IgD-negative memory B cell (primary cell): ENCODE data around the gene PPFIBP2. TPM values are rescaled to one million over a fixed set of nuclear protein-coding genes. Genes with fewer than 3 reads are reported as not detected.
"Not testable (repeated sequence)": the region's sequence is repeated elsewhere in the genome, so short reads cannot be mapped to it uniquely, and the experiment has no call there.

Source experiments
- H3K27ac Mint-ChIP-seq, 3 donors: one replicate each; pipeline ENCODE4 v1.8.0; 2020 to 2022; ENCODE audit warnings: mild to moderate bottlenecking in 3 of 3, mixed read lengths in 3 of 3, moderate library complexity in 1 of 3
- H3K27me3 Mint-ChIP-seq: one replicate; pipeline ENCODE4 v1.8.0; 2021; ENCODE audit warnings: mixed read lengths
- H3K36me3 Mint-ChIP-seq: one replicate; pipeline ENCODE4 v1.8.0; 2020; ENCODE audit warnings: mild to moderate bottlenecking, mixed read lengths
- H3K4me1 Mint-ChIP-seq, 3 donors: one replicate each; pipeline ENCODE4 v1.8.0; 2020 to 2022; ENCODE audit warnings: mixed read lengths in 3 of 3, mild to moderate bottlenecking in 1 of 3
- H3K4me3 Mint-ChIP-seq, 4 donors: one replicate each; pipeline ENCODE4 v1.8.0; 2020 to 2022; ENCODE audit warnings: mild to moderate bottlenecking in 4 of 4, mixed read lengths in 4 of 4, moderate library complexity in 3 of 4
- H3K9me3 Mint-ChIP-seq, 3 donors: one replicate each; pipeline ENCODE4 v1.8.0; 2020 to 2021; ENCODE audit warnings: mixed read lengths in 3 of 3, mild to moderate bottlenecking in 1 of 3
- polyA plus RNA-seq: library from polyadenylated mRNA; unstranded; fragments of 300-500 nt; fragmentation: Illumina TruSeq; gene quantifications from one replicate; pipeline ENCODE4 v1.2.3, GENCODE V29; 2021

Gene PPFIBP2
- polyA plus RNA-seq, 1 donor from 2014 or later: 29.1 TPM

- Mint-ChIP-seq H3K9me3 (no peaks in the 10 kb centered on the region), H3K4me1 (no peaks in the 10 kb centered on the region), H3K36me3 (peaks cover 8% of the 10 kb centered on the region), H3K27ac (peak overlapping the region in 2 of 3 donors; percentile 9 to 78), H3K27me3 (no peaks in the 10 kb centered on the region), H3K4me3 (no peak overlapping the region)
Observed at GRCh38 chr11:7657306-7658025, 143.7 kb downstream of the PPFIBP2 start.

GRCh38 chr11:7663531-7663930 lies 149.7 kb downstream of the PPFIBP2 start:
- H3K36me3 Mint-ChIP-seq, H3K4me3 Mint-ChIP-seq, H3K4me1 Mint-ChIP-seq, H3K9me3 Mint-ChIP-seq, H3K27me3 Mint-ChIP-seq, H3K27ac Mint-ChIP-seq: not testable (repeated sequence)

- Mint-ChIP-seq H3K27me3 (no peaks in the 10 kb centered on the region), H3K9me3 (no peaks in the 10 kb centered on the region), H3K4me3 (no peak overlapping the region), H3K27ac (no peak overlapping the region), H3K4me1 (peaks cover 0 to 4% (median 2%) of the 10 kb centered on the region in 3 donors), H3K36me3 (peaks cover 3% of the 10 kb centered on the region)
Observed at GRCh38 chr11:7664867-7665266, 151.1 kb downstream of the PPFIBP2 start.

- H3K27ac Mint-ChIP-seq: peak overlapping the region in 1 of 3 donors; percentile 80
- peaks cover 0 to 4% (median 2%) of the 10 kb centered on the region in 3 donors for H3K4me1 Mint-ChIP-seq
- no peaks in the 10 kb centered on the region for H3K27me3 Mint-ChIP-seq
- H3K36me3 Mint-ChIP-seq: peaks cover 3% of the 10 kb centered on the region
- no peaks in the 10 kb centered on the region for H3K9me3 Mint-ChIP-seq
- H3K4me3 Mint-ChIP-seq: no peak overlapping the region
Observed at GRCh38 chr11:7665473-7666291, 151.9 kb downstream of the PPFIBP2 start.

- no peak overlapping the region for H3K27ac Mint-ChIP-seq
Observed at GRCh38 chr11:7666292-7666866, 152.6 kb downstream of the PPFIBP2 start.

GRCh38 chr11:7667460-7667859 lies 153.7 kb downstream of the PPFIBP2 start:
- no peaks in the 10 kb centered on the region for H3K9me3 Mint-ChIP-seq
- peaks cover 4 to 11% (median 7%) of the 10 kb centered on the region in 3 donors for H3K4me1 Mint-ChIP-seq
- no peak overlapping the region for H3K4me3 Mint-ChIP-seq
- H3K27ac Mint-ChIP-seq: no peak overlapping the region
- H3K36me3 Mint-ChIP-seq: peaks cover 3% of the 10 kb centered on the region
- H3K27me3 Mint-ChIP-seq: peaks cover 3% of the 10 kb centered on the region

More at GRCh38 chr11:7666292-7666866, 152.6 kb downstream of the PPFIBP2 start:
- Mint-ChIP-seq H3K36me3 (peaks cover 3% of the 10 kb centered on the region), H3K4me3 (no peak overlapping the region), H3K4me1 (peaks cover 0 to 4% (median 3%) of the 10 kb centered on the region in 3 donors), H3K9me3 (no peaks in the 10 kb centered on the region), H3K27me3 (no peaks in the 10 kb centered on the region)

- Mint-ChIP-seq H3K4me3 (no peak overlapping the region), H3K9me3 (no peaks in the 10 kb centered on the region)
Observed at GRCh38 chr11:7668464-7668863, 154.7 kb downstream of the PPFIBP2 start.

GRCh38 chr11:7668911-7669310 lies 155.1 kb downstream of the PPFIBP2 start:
- peaks cover 7 to 15% (median 11%) of the 10 kb centered on the region in 3 donors for H3K4me1 Mint-ChIP-seq
- H3K4me3 Mint-ChIP-seq: no peak overlapping the region
- H3K27me3 Mint-ChIP-seq: peaks cover 3% of the 10 kb centered on the region
- H3K36me3 Mint-ChIP-seq: peaks cover 3% of the 10 kb centered on the region
- H3K27ac Mint-ChIP-seq: no peak overlapping the region
- H3K9me3 Mint-ChIP-seq: no peaks in the 10 kb centered on the region

More at GRCh38 chr11:7668464-7668863, 154.7 kb downstream of the PPFIBP2 start:
- Mint-ChIP-seq H3K4me1 (peaks cover 7 to 14% (median 11%) of the 10 kb centered on the region in 3 donors), H3K36me3 (peaks cover 3% of the 10 kb centered on the region), H3K27ac (no peak overlapping the region), H3K27me3 (peaks cover 3% of the 10 kb centered on the region)

- Mint-ChIP-seq H3K27ac (no peak overlapping the region), H3K27me3 (peaks cover 18% of the 10 kb centered on the region), H3K9me3 (no peaks in the 10 kb centered on the region), H3K36me3 (peaks cover 3% of the 10 kb centered on the region), H3K4me3 (peak overlapping the region in 2 of 4 donors; percentile 1 to 41), H3K4me1 (peaks cover 14 to 18% (median 14%) of the 10 kb centered on the region in 3 donors)
Observed at GRCh38 chr11:7670641-7671040, 156.8 kb downstream of the PPFIBP2 start.

GRCh38 chr11:7671347-7672215 lies 157.8 kb downstream of the PPFIBP2 start:
- Mint-ChIP-seq H3K9me3 (no peaks in the 10 kb centered on the region), H3K36me3 (peaks cover 2% of the 10 kb centered on the region), H3K4me1 (peaks cover 12 to 15% (median 14%) of the 10 kb centered on the region in 3 donors), H3K4me3 (peak overlapping the region in 2 of 4 donors; percentile 71 to 95), H3K27me3 (peaks cover 19% of the 10 kb centered on the region), H3K27ac (peak overlapping the region in 1 of 3 donors; percentile 15)

- H3K4me1 Mint-ChIP-seq: peaks cover 12 to 15% (median 14%) of the 10 kb centered on the region in 3 donors
- peaks cover 0 to 5% (median 0%) of the 10 kb centered on the region in 3 donors for H3K9me3 Mint-ChIP-seq
- peak overlapping the region; percentile 15 to 88 (median 53) for H3K27ac Mint-ChIP-seq
- peaks cover 2% of the 10 kb centered on the region for H3K36me3 Mint-ChIP-seq
- peak overlapping the region; percentile 71 to 95 (median 85) for H3K4me3 Mint-ChIP-seq
- H3K27me3 Mint-ChIP-seq: peaks cover 23% of the 10 kb centered on the region
Observed at GRCh38 chr11:7672276-7672959, 158.6 kb downstream of the PPFIBP2 start.

- H3K27ac Mint-ChIP-seq: peak within 1 kb of the TSS; percentile 15 to 88 (median 87)
- H3K4me3 Mint-ChIP-seq: peak within 1 kb of the TSS; percentile 81 to 95 (median 87)
- H3K36me3 Mint-ChIP-seq: peaks cover 2% of the 10 kb centered on the region
- peaks cover 23% of the 10 kb centered on the region for H3K27me3 Mint-ChIP-seq
- peaks cover 12 to 15% (median 14%) of the 10 kb centered on the region in 3 donors for H3K4me1 Mint-ChIP-seq
- H3K9me3 Mint-ChIP-seq: peaks cover 0 to 5% (median 0%) of the 10 kb centered on the region in 3 donors
Observed at GRCh38 chr11:7672960-7673723, 159.3 kb downstream of the PPFIBP2 start, which contains the start of gene CYB5R2. Gene CYB5R2, minus strand, starts transcription at chr11:7673500. Its CDS starts 675 bp downstream, at chr11:7672825.
